Upper lobe of left lung (tissue), 4 donors: Measurements from ENCODE around the gene AP5Z1.

Experiments
- EP300 ChIP-seq, 4 donors: sonication (generic); formaldehyde crosslinking; IDR thresholded peaks; one replicate each; pipeline ENCODE4 v1.5.1; 2017; ENCODE audit warnings: antibody characterized with exemption in 4 of 4, control low read depth in 2 of 4
- POLR2A ChIP-seq, 4 donors: fragments of 450-650 bp; IDR thresholded peaks; one replicate each; pipeline ENCODE4 v1.5.1; 2016 to 2017; ENCODE audit warnings: antibody characterized with exemption in 4 of 4, mild to moderate bottlenecking in 2 of 4
- POLR2AphosphoS5 ChIP-seq, 2 donors: sonication (generic); formaldehyde crosslinking; IDR thresholded peaks; one replicate each; pipeline ENCODE4 v1.5.1; 2017; ENCODE audit warnings: antibody characterized with exemption in 2 of 2
- TF ChIP-seq, protein P1 (sequence below), 6 experiments: fragments of 450-650 bp in 4 of 6; fragments of 200-600 bp in 2 of 6; sonication (generic) in 2 of 6; IDR thresholded peaks; one replicate each; pipeline ENCODE4 v1.5.1; 2016 to 2019; ENCODE audit warnings: antibody characterized with exemption in 6 of 6

DNA sequence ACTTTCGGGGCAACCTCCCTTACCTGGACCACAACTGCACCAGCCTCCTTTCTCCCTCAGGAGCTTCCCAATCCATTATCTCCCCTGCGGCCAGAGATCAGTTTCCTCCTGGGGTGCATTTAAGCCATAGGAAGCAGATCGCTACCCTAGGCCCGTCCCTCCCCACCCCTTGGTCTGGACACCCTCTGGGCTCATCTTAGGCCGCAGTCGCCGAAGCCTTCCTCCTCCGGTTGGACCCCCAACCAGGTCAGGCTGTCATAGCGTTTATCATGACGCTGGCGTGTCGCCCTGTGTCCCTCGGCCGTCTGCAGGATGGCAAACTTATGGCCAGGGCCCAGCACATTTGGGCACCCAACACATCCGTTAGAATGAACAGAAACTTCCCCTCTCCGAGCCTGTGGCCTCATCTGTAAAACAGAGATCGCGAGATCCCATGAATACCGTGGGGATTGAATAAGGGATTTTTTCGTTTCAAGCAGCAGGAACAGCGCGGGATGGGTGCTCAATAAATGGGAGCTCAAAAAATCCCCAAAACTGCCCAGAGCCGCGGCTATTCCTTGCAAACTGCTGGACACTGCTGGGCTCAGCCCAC is 669 bp upstream of the AP5Z1 start:
- TF ChIP-seq POLR2A (IDR thresholded peaks at IDR 0.05) (no peak), POLR2AphosphoS5 (IDR thresholded peaks at IDR 0.05) (no peak), EP300 (IDR thresholded peaks at IDR 0.05) (no peak)
- TF ChIP-seq, protein P1, sequence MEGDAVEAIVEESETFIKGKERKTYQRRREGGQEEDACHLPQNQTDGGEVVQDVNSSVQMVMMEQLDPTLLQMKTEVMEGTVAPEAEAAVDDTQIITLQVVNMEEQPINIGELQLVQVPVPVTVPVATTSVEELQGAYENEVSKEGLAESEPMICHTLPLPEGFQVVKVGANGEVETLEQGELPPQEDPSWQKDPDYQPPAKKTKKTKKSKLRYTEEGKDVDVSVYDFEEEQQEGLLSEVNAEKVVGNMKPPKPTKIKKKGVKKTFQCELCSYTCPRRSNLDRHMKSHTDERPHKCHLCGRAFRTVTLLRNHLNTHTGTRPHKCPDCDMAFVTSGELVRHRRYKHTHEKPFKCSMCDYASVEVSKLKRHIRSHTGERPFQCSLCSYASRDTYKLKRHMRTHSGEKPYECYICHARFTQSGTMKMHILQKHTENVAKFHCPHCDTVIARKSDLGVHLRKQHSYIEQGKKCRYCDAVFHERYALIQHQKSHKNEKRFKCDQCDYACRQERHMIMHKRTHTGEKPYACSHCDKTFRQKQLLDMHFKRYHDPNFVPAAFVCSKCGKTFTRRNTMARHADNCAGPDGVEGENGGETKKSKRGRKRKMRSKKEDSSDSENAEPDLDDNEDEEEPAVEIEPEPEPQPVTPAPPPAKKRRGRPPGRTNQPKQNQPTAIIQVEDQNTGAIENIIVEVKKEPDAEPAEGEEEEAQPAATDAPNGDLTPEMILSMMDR (IDR thresholded peaks at IDR 0.05) = no peak
